ENCODE data around the gene ZNF616.

Gene ZNF616

GRCh38 chr19:52140032-52140710 lies 433 bp upstream of the ZNF616 start:
- peak overlapping the region; percentile 91; the same call in 1 of the 2 replicates for H3K4me3 ChIP-seq (ENCODE audit: low read depth, low read length)
- DNase-seq (ENCODE audit: low read depth), result no peak
- TF ChIP-seq, protein P1, sequence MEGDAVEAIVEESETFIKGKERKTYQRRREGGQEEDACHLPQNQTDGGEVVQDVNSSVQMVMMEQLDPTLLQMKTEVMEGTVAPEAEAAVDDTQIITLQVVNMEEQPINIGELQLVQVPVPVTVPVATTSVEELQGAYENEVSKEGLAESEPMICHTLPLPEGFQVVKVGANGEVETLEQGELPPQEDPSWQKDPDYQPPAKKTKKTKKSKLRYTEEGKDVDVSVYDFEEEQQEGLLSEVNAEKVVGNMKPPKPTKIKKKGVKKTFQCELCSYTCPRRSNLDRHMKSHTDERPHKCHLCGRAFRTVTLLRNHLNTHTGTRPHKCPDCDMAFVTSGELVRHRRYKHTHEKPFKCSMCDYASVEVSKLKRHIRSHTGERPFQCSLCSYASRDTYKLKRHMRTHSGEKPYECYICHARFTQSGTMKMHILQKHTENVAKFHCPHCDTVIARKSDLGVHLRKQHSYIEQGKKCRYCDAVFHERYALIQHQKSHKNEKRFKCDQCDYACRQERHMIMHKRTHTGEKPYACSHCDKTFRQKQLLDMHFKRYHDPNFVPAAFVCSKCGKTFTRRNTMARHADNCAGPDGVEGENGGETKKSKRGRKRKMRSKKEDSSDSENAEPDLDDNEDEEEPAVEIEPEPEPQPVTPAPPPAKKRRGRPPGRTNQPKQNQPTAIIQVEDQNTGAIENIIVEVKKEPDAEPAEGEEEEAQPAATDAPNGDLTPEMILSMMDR (IDR thresholded peaks at IDR 0.05; ENCODE audit: low read depth, low read length, missing control alignments), result no peak

- DNase-seq (ENCODE audit: low read depth), result no peak
- H3K4me3 ChIP-seq (ENCODE audit: low read depth, low read length), result peak overlapping the region; percentile 91
- TF ChIP-seq, protein P1 (IDR thresholded peaks at IDR 0.05; ENCODE audit: low read depth, low read length, missing control alignments), result no peak
Measured at GRCh38 chr19:52138983-52139251, 821 bp downstream of the ZNF616 start.

GRCh38 chr19:52138278-52138982 lies 1.3 kb downstream of the ZNF616 start:
- TF ChIP-seq, protein P1 (IDR thresholded peaks at IDR 0.05; ENCODE audit: low read depth, low read length, missing control alignments), result no peak
- no peak for DNase-seq (ENCODE audit: low read depth)
- H3K4me3 ChIP-seq (ENCODE audit: low read depth, low read length), result peak overlapping the region; percentile 91

- no peak overlapping the region for H3K4me3 ChIP-seq (ENCODE audit: low read depth, low read length)
- TF ChIP-seq, protein P1 (IDR thresholded peaks at IDR 0.05; ENCODE audit: low read depth, low read length, missing control alignments), result no peak
- no peak for DNase-seq (ENCODE audit: low read depth)
Measured at GRCh38 chr19:52120286-52120685, 19.5 kb downstream of the ZNF616 start.

- H3K4me3 ChIP-seq (ENCODE audit: low read depth, low read length), result no peak overlapping the region
- TF ChIP-seq, protein P1 (IDR thresholded peaks at IDR 0.05; ENCODE audit: low read depth, low read length, missing control alignments), result no peak
- DNase-seq (ENCODE audit: low read depth), result no peak
Measured at GRCh38 chr19:52115526-52116053, 24.1 kb downstream of the ZNF616 start.

- TF ChIP-seq, protein P1 (IDR thresholded peaks at IDR 0.05; ENCODE audit: low read depth, low read length, missing control alignments), result no peak
- no peak overlapping the region for H3K4me3 ChIP-seq (ENCODE audit: low read depth, low read length)
- DNase-seq (ENCODE audit: low read depth), result no peak
Measured at GRCh38 chr19:52114691-52115090, 25.0 kb downstream of the ZNF616 start.

All from GM12864 (cell line).